ENCODE measurements around the gene TPCN1. TPM values are rescaled to one million over a fixed set of nuclear protein-coding genes. Genes with fewer than 3 reads are reported as not detected.

TPCN1 gene
- total RNA-seq, 4 donors from 2014 or later, result 85.1 to 1,315 (median 121) TPM

GRCh38 chr12:113195598-113195997 lies 25.7 kb upstream of the TPCN1 start:
- no peaks in the 10 kb centered on the region for H3K27me3 ChIP-seq
- peaks cover 0 to 17% (median 12%) of the 10 kb centered on the region in 4 donors for H3K4me1 ChIP-seq
- intact Hi-C loops (cut with DNase I; ENCODE audit: low total_unique reads), result loop anchor here (5.0 to 10.0 kb wide), 2 partner anchors 169 to 1347 kb away; no protein-coding TSS in a partner anchor
- 92% methylated on average over 8 to 13 of the region's 13 CpGs for WGBS, 2 donors (ENCODE audit: low coverage in 1 of 2)
- DNase-seq, result no peak
- in situ Hi-C loops (cut with MboI; ENCODE audit: low pct_ligation_motif_present in 1 of 4, low pct_unique_long_range_greater_than_20kb in 1 of 4, low sequenced_read_pairs in 3 of 4), result loop anchor here in 2 of 4 donors (10.0 to 25.0 kb wide), 3 partner anchors 142 to 239 kb away; partner anchors contain the start of genes SDSL (in 1 of the 2) and SLC8B1 (in 1 of the 2)
- TF ChIP-seq CTCF (IDR thresholded peaks at IDR 0.05), result no peak
- TF ChIP-seq EP300 (IDR thresholded peaks at IDR 0.05; ENCODE audit: low read depth), result no peak
- no peak for TF ChIP-seq POLR2A (IDR thresholded peaks at IDR 0.05)
- no peak for TF ChIP-seq POLR2AphosphoS5 (IDR thresholded peaks at IDR 0.05)
- H3K36me3 ChIP-seq, result peaks cover 0 to 12% (median 3%) of the 10 kb centered on the region in 4 donors
- H3K9me3 ChIP-seq, result no peaks in the 10 kb centered on the region
- H3K27ac ChIP-seq, result no peak overlapping the region
- no peak overlapping the region for H3K4me3 ChIP-seq

GRCh38 chr12:113196582-113196981 lies 24.7 kb upstream of the TPCN1 start:
- intact Hi-C loops (cut with DNase I; ENCODE audit: low total_unique reads), result loop anchor here (5.0 to 10.0 kb wide), 2 partner anchors 168 to 1346 kb away; no protein-coding TSS in a partner anchor
- no peak overlapping the region for H3K27ac ChIP-seq
- TF ChIP-seq POLR2A (IDR thresholded peaks at IDR 0.05) (no peak), EP300 (IDR thresholded peaks at IDR 0.05; ENCODE audit: low read depth) (no peak), CTCF (IDR thresholded peaks at IDR 0.05) (no peak), POLR2AphosphoS5 (IDR thresholded peaks at IDR 0.05) (no peak)
- no peak overlapping the region for H3K4me3 ChIP-seq
- H3K27me3 ChIP-seq, result no peaks in the 10 kb centered on the region
- DNase-seq, result no peak
- H3K4me1 ChIP-seq, result peaks cover 0 to 17% (median 12%) of the 10 kb centered on the region in 4 donors
- in situ Hi-C loops (cut with MboI; ENCODE audit: low pct_ligation_motif_present in 1 of 4, low pct_unique_long_range_greater_than_20kb in 1 of 4, low sequenced_read_pairs in 3 of 4), result loop anchor here in 2 of 4 donors (10.0 to 25.0 kb wide), 3 partner anchors 141 to 238 kb away; partner anchors contain the start of genes SDSL (in 1 of the 2) and SLC8B1 (in 1 of the 2)
- H3K36me3 ChIP-seq, result peaks cover 0 to 7% (median 3%) of the 10 kb centered on the region in 4 donors
- H3K9me3 ChIP-seq, result no peaks in the 10 kb centered on the region
- 72% methylated on average over 7 of the region's 7 CpGs; no CpG with 5 or more reads in 1 of the 2 donors for WGBS, 2 donors (ENCODE audit: low coverage in 1 of 2)

GRCh38 chr12:113196990-113197389 lies 24.3 kb upstream of the TPCN1 start:
- no peak overlapping the region for H3K27ac ChIP-seq
- no peaks in the 10 kb centered on the region for H3K9me3 ChIP-seq
- intact Hi-C loops (cut with DNase I; ENCODE audit: low total_unique reads), result loop anchor here (5.0 to 10.0 kb wide), 2 partner anchors 168 to 1345 kb away; no protein-coding TSS in a partner anchor
- in situ Hi-C loops (cut with MboI; ENCODE audit: low pct_ligation_motif_present in 1 of 4, low pct_unique_long_range_greater_than_20kb in 1 of 4, low sequenced_read_pairs in 3 of 4), result loop anchor here in 2 of 4 donors (10.0 to 25.0 kb wide), 3 partner anchors 140 to 238 kb away; partner anchors contain the start of genes SDSL (in 1 of the 2) and SLC8B1 (in 1 of the 2)
- WGBS, 2 donors (ENCODE audit: low coverage in 1 of 2), result 11 to 14% methylated on average over 4 of the region's 4 CpGs
- no peak overlapping the region for H3K4me3 ChIP-seq
- no peaks in the 10 kb centered on the region for H3K27me3 ChIP-seq
- peak; percentile 76 for DNase-seq
- H3K36me3 ChIP-seq, result peaks cover 0 to 3% (median under 1%) of the 10 kb centered on the region in 4 donors
- TF ChIP-seq EP300 (IDR thresholded peaks at IDR 0.05; ENCODE audit: low read depth), result no peak
- TF ChIP-seq POLR2A (IDR thresholded peaks at IDR 0.05), result no peak
- TF ChIP-seq CTCF (IDR thresholded peaks at IDR 0.05), result peak; percentile 59 to 69 (median 64)
- peaks cover 0 to 17% (median 12%) of the 10 kb centered on the region in 4 donors for H3K4me1 ChIP-seq

- Histone ChIP-seq H3K27ac (no peak overlapping the region), H3K27me3 (no peaks in the 10 kb centered on the region), H3K9me3 (no peaks in the 10 kb centered on the region), H3K4me3 (no peak overlapping the region), H3K36me3 (no peaks in the 10 kb centered on the region), H3K4me1 (peaks cover 0 to 17% (median 12%) of the 10 kb centered on the region in 4 donors)
- in situ Hi-C loops (cut with MboI; ENCODE audit: low pct_ligation_motif_present in 1 of 4, low pct_unique_long_range_greater_than_20kb in 1 of 4, low sequenced_read_pairs in 3 of 4), result loop anchor here in 2 of 4 donors (10.0 to 25.0 kb wide), 3 partner anchors 140 to 237 kb away; partner anchors contain the start of genes SDSL (in 1 of the 2) and SLC8B1 (in 1 of the 2)
- no peak for DNase-seq
- intact Hi-C loops (cut with DNase I; ENCODE audit: low total_unique reads), result loop anchor here (5.0 to 10.0 kb wide), 2 partner anchors 167 to 1345 kb away; no protein-coding TSS in a partner anchor
- no peak for TF ChIP-seq EP300 (IDR thresholded peaks at IDR 0.05; ENCODE audit: low read depth)
- no peak for TF ChIP-seq CTCF (IDR thresholded peaks at IDR 0.05)
- no peak for TF ChIP-seq POLR2AphosphoS5 (IDR thresholded peaks at IDR 0.05)
- no peak for TF ChIP-seq POLR2A (IDR thresholded peaks at IDR 0.05)
- WGBS, 2 donors (ENCODE audit: low coverage in 1 of 2), result 93 to 98% methylated on average over 4 to 8 of the region's 8 CpGs
These were observed 23.7 kb upstream of the TPCN1 start for GRCh38 chr12:113197518-113198077.

All from transverse colon (tissue), 4 donors.